ENCODE results near the gene RPL9. TPM values are rescaled to one million over a fixed set of nuclear protein-coding genes. Genes with fewer than 3 reads are reported as not detected.

The RPL9 gene
- total and polyA plus RNA-seq, 2 of the 13 experiments (the other 11 are each of a cell fraction or from before 2014, with no cell fraction given) = 993 to 2,148 TPM

- TF ChIP-seq TEF (CRISPR knock-in tag; IDR thresholded peaks at IDR 0.05) (no peak), SYNCRIP (IDR thresholded peaks at IDR 0.05; ENCODE audit: insufficient read depth, low read depth, low read length) (no peak), CBX2 (IDR thresholded peaks at IDR 0.05; ENCODE audit: low read depth, low read length) (no peak), CBX2 (CRISPR knock-in tag; IDR thresholded peaks at IDR 0.05; ENCODE audit: low read depth) (no peak), ZBTB10 (CRISPR knock-in tag; IDR thresholded peaks at IDR 0.05; ENCODE audit: borderline replicate concordance) (no peak), RXRB (CRISPR knock-in tag; IDR thresholded peaks at IDR 0.05; ENCODE audit: borderline replicate concordance) (peak; percentile 18; the same call in 1 of the 2 replicates), TP53 (CRISPR knock-in tag; conservative IDR thresholded peaks at IDR 0.05) (no peak), STAG1 (CRISPR knock-in tag; IDR thresholded peaks at IDR 0.05) (peak; percentile 96), CREM (IDR thresholded peaks at IDR 0.05) (no peak), CREM (CRISPR knock-in tag; IDR thresholded peaks at IDR 0.05) (no peak), TMF1 (CRISPR knock-in tag; IDR thresholded peaks at IDR 0.05; ENCODE audit: low read depth) (no peak), THYN1 (CRISPR knock-in tag; IDR thresholded peaks at IDR 0.05; ENCODE audit: borderline replicate concordance, low read depth) (no peak), POGK (CRISPR knock-in tag; conservative IDR thresholded peaks at IDR 0.05) (no peak), RFX3 (CRISPR knock-in tag; IDR thresholded peaks at IDR 0.05) (no peak), ZSCAN20 (CRISPR knock-in tag; IDR thresholded peaks at IDR 0.05; ENCODE audit: borderline replicate concordance) (no peak), ZNF550 (CRISPR knock-in tag; IDR thresholded peaks at IDR 0.05; ENCODE audit: borderline replicate concordance) (no peak), SETDB1 (CRISPR knock-in tag; IDR thresholded peaks at IDR 0.05; ENCODE audit: borderline replicate concordance) (no peak), REL (CRISPR knock-in tag; conservative IDR thresholded peaks at IDR 0.05) (no peak), NBN (conservative IDR thresholded peaks at IDR 0.05) (no peak)
- TF ChIP-seq, protein P1, sequence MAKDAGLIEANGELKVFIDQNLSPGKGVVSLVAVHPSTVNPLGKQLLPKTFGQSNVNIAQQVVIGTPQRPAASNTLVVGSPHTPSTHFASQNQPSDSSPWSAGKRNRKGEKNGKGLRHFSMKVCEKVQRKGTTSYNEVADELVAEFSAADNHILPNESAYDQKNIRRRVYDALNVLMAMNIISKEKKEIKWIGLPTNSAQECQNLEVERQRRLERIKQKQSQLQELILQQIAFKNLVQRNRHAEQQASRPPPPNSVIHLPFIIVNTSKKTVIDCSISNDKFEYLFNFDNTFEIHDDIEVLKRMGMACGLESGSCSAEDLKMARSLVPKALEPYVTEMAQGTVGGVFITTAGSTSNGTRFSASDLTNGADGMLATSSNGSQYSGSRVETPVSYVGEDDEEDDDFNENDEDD (CRISPR knock-in tag; IDR thresholded peaks at IDR 0.05; ENCODE audit: borderline replicate concordance) = no peak
- TF ChIP-seq, protein P2, sequence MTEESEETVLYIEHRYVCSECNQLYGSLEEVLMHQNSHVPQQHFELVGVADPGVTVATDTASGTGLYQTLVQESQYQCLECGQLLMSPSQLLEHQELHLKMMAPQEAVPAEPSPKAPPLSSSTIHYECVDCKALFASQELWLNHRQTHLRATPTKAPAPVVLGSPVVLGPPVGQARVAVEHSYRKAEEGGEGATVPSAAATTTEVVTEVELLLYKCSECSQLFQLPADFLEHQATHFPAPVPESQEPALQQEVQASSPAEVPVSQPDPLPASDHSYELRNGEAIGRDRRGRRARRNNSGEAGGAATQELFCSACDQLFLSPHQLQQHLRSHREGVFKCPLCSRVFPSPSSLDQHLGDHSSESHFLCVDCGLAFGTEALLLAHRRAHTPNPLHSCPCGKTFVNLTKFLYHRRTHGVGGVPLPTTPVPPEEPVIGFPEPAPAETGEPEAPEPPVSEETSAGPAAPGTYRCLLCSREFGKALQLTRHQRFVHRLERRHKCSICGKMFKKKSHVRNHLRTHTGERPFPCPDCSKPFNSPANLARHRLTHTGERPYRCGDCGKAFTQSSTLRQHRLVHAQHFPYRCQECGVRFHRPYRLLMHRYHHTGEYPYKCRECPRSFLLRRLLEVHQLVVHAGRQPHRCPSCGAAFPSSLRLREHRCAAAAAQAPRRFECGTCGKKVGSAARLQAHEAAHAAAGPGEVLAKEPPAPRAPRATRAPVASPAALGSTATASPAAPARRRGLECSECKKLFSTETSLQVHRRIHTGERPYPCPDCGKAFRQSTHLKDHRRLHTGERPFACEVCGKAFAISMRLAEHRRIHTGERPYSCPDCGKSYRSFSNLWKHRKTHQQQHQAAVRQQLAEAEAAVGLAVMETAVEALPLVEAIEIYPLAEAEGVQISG (CRISPR knock-in tag; IDR thresholded peaks at IDR 0.05) = no peak
Measured at GRCh38 chr4:39469429-39470077, 10.8 kb upstream of the RPL9 start (continued).

Data from HepG2 (cell line).